Lower leg skin (tissue), 4 donors: Measurements from ENCODE around the gene LMBR1L. TPM values are rescaled to one million over a fixed set of nuclear protein-coding genes. Genes with fewer than 3 reads are reported as not detected.
A peak's percentile ranks its signal among the peaks of the same experiment; 100 is the strongest.

ENCODE experiments used
- DNase-seq, 2 donors: peaks; one replicate each; pipeline ENCODE4 v3.0.0-alpha.2; 2019; ENCODE audit warnings: low spot score in 2 of 2
- H3K4me3 ChIP-seq: fragments of 200-600 bp; sonication (generic); 2 replicates; pipeline ENCODE4 v1.5.1; 2017; ENCODE audit warnings: mild to moderate bottlenecking, low read depth; ENCODE audit not compliant: poor library complexity, severe bottlenecking
- CTCF ChIP-seq, 3 donors: fragments of 450-650 bp; IDR thresholded peaks; one replicate each; pipeline ENCODE4 v1.5.1; 2016; ENCODE audit warnings: antibody characterized with exemption in 3 of 3, mild to moderate bottlenecking in 3 of 3, moderate library complexity in 2 of 3
- POLR2A ChIP-seq, 2 donors: fragments of 450-650 bp; IDR thresholded peaks; one replicate each; pipeline ENCODE4 v1.6.1; 2016 to 2017; ENCODE audit warnings: antibody characterized with exemption in 2 of 2, mild to moderate bottlenecking in 1 of 2, moderate library complexity in 1 of 2
- WGBS, 2 donors: methylation state at CpG; one replicate each; pipeline ENCODE4 v1.1.5; 2018; 5-methylcytosine and 5-hydroxymethylcytosine counted together
- intact Hi-C: fragments of 100-400 bp; cut with DNase I; formaldehyde crosslinking; loops from one replicate; pipeline ENCODE4 v1.15.0; 2023; ENCODE audit warnings: low total_unique reads
- total RNA-seq, 4 donors: library from RNA; depleted of rRNA; stranded (reverse); fragments of >200 nt; gene quantifications; one replicate each; pipeline ENCODE4 v1.1.0, GENCODE V29; 2016

Gene LMBR1L
- total RNA-seq, 4 donors from 2014 or later = 39.7 to 129 (median 49.4) TPM

- 74 to 80% methylated on average over 3 of the region's 3 CpGs for WGBS, 2 donors
Measured at GRCh38 chr12:49086116-49086515, 24.5 kb downstream of the LMBR1L start.

GRCh38 chr12:49084438-49084837, 26.2 kb downstream of the LMBR1L start:
- DNase-seq = no peak
- intact Hi-C loops = loop anchor here (10.0 kb wide), 1 partner anchor 150 kb away; no protein-coding TSS in a partner anchor
- H3K4me3 ChIP-seq = no peak overlapping the region
- no peak for TF ChIP-seq CTCF (IDR thresholded peaks at IDR 0.05)
- no peak for TF ChIP-seq POLR2A (IDR thresholded peaks at IDR 0.05)
- 97% methylated on average over 3 of the region's 3 CpGs for WGBS, 2 donors

More at GRCh38 chr12:49086116-49086515, 24.5 kb downstream of the LMBR1L start:
- no peak for DNase-seq
- H3K4me3 ChIP-seq = no peak overlapping the region
- TF ChIP-seq CTCF (IDR thresholded peaks at IDR 0.05) (no peak), POLR2A (IDR thresholded peaks at IDR 0.05) (no peak)
- intact Hi-C loops = loop anchor here (5.0 to 10.0 kb wide), 2 partner anchors 36 to 149 kb away; no protein-coding TSS in a partner anchor

GRCh38 chr12:49079793-49080192, 30.9 kb downstream of the LMBR1L start:
- H3K4me3 ChIP-seq = no peak overlapping the region
- WGBS, 2 donors = 67 to 78% methylated on average over 1 of the region's 1 CpG
- no peak for DNase-seq
- no peak for TF ChIP-seq CTCF (IDR thresholded peaks at IDR 0.05)
- no peak for TF ChIP-seq POLR2A (IDR thresholded peaks at IDR 0.05)
- intact Hi-C loops = loop anchor here (10.0 kb wide), 1 partner anchor 155 kb away; no protein-coding TSS in a partner anchor

GRCh38 chr12:49070971-49071370, 39.7 kb downstream of the LMBR1L start:
- intact Hi-C loops = no loop called here
- no peak overlapping the region for H3K4me3 ChIP-seq
- no peak for DNase-seq
- WGBS, 2 donors = 94 to 95% methylated on average over 11 of the region's 11 CpGs
- TF ChIP-seq CTCF (IDR thresholded peaks at IDR 0.05) (no peak), POLR2A (IDR thresholded peaks at IDR 0.05) (no peak)

GRCh38 chr12:49069507-49070346, 40.9 kb downstream of the LMBR1L start, which contains the start of gene RHEBL1:
Gene RHEBL1 (minus strand): TSS chr12:49069979. CDS start chr12:49069785, 194 bp downstream.
- intact Hi-C loops = no loop called here
- no peak for TF ChIP-seq POLR2A (IDR thresholded peaks at IDR 0.05)
- TF ChIP-seq CTCF (IDR thresholded peaks at IDR 0.05) = no peak
- 1% methylated on average over 46 to 55 of the region's 60 CpGs for WGBS, 2 donors
- peak; percentile 98 to 100 for DNase-seq
- peak within 1 kb of the TSS; percentile 81 for H3K4me3 ChIP-seq
